IPS DF 6.9 (cell line): Measurements from ENCODE around the gene BRWD1.
"Not testable (repeated sequence)": the region's sequence is repeated elsewhere in the genome, so short reads cannot be mapped to it uniquely, and the experiment has no call there.

Experiments used
- DNase-seq: peaks from one replicate; pipeline ENCODE4 v3.0.0-alpha.2; 2013; ENCODE audit warnings: low read depth, low spot score
- H3K27ac ChIP-seq: one replicate; pipeline ENCODE4 v1.5.1; 2013; ENCODE audit warnings: low read length, control low read depth
- H3K27me3 ChIP-seq: 2 replicates; pipeline ENCODE4 v1.6.1; 2013; ENCODE audit warnings: mild to moderate bottlenecking, low read length; ENCODE audit not compliant: control insufficient read depth, insufficient read depth
- H3K36me3 ChIP-seq: 2 replicates; pipeline ENCODE4 v1.6.1; 2013; ENCODE audit warnings: low read length; ENCODE audit not compliant: control insufficient read depth, insufficient read depth
- H3K4me1 ChIP-seq: 2 replicates; pipeline ENCODE4 v1.6.1; 2013; ENCODE audit warnings: low read length; ENCODE audit not compliant: control insufficient read depth, insufficient read depth
- H3K4me3 ChIP-seq: 2 replicates; pipeline ENCODE4 v1.5.1; 2013; ENCODE audit warnings: mild to moderate bottlenecking, low read length
- H3K9me3 ChIP-seq: 2 replicates; pipeline ENCODE4 v1.6.1; 2013; ENCODE audit warnings: low read length, inconsistent platforms; ENCODE audit not compliant: control insufficient read depth, insufficient read depth
- WGBS: extraction: QIAGEN DNeasy Blood & Tissue Kit; methylation state at CpG from one replicate; pipeline ENCODE4 v1.1.7; 2013; ENCODE audit warnings: mixed read lengths, missing lambda C conversion rate; ENCODE audit not compliant: insufficient read length, insufficient coverage; 5-methylcytosine and 5-hydroxymethylcytosine counted together

Gene BRWD1

DNA sequence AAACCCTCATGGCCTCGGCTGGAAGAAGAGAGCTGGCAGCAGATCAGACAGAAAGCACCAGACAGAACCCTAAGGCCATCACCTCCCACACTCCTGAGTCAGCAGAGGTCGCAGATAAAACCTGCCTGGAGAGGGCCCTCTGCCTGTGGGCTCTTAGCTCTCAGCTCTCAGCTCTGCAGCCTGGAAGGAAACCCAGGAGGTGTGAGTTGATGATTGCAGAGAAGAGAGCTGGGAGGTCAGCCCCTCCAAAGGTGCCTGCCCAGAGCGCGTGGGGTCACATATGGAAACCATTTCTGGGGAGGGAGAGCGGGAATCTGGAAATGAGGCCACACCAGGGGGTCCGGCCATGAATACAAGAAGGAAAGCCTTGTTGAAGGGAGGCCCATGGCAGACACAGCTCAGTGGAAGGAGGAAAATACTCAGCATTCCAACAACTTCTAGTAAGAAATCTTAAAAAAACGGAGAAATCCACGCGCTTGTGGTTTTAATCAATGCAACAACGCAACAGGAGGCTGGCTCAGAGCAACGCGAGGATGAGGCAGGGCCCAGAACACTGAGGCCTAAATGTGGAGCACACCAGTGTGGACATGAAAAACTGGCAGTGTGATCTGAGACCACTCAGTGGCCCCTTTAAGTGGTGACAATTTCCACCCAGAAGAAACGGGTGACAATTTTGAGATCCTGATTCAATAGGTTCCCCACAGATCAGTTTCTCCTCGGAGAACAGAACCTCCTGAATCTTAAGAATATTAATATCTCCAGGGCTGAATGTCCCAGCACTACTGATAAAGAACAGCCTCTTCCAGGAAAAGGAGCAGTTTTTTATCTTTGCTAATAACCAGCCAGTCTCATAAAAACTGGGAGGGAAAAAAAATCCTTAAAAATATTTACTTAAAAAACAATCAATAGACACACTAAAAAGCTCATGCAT lies 175.9 kb downstream of the BRWD1 start:
- Histone ChIP-seq H3K36me3 (no peaks in the 10 kb centered on the region), H3K27me3 (no peaks in the 10 kb centered on the region), H3K4me1 (peaks cover 3% of the 10 kb centered on the region; the same call in 1 of the 2 replicates), H3K4me3 (no peak overlapping the region), H3K9me3 (no peaks in the 10 kb centered on the region), H3K27ac (no peak overlapping the region)
- WGBS, result no CpG with 5 or more reads among the region's 14 CpGs
- DNase-seq, result no peak

DNA sequence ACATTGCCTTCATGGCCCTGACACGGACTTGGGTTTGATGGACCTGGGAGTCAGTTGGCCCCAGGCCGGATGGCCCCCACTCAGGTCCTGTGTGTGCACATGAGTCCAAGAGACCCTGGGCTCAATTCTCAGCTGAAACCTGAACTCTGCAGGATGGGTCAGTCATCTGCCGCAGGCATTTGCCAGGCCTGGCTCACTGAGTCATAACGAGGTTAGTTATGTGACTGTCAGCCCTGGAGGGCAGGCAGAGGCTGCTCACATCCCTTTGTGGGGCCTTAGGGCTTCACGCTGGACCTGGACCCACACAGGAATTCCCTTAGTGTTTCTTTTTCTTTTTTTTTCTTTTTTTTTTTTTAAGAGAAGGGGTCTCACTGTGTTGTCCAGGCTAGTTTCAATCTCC lies 176.7 kb downstream of the BRWD1 start:
- Histone ChIP-seq H3K4me3 (no peak overlapping the region), H3K9me3 (no peaks in the 10 kb centered on the region), H3K27me3 (no peaks in the 10 kb centered on the region), H3K4me1 (peaks cover 3% of the 10 kb centered on the region; the same call in 1 of the 2 replicates), H3K27ac (no peak overlapping the region), H3K36me3 (no peaks in the 10 kb centered on the region)
- WGBS, result no CpG with 5 or more reads among the region's 5 CpGs
- no peak for DNase-seq

DNA sequence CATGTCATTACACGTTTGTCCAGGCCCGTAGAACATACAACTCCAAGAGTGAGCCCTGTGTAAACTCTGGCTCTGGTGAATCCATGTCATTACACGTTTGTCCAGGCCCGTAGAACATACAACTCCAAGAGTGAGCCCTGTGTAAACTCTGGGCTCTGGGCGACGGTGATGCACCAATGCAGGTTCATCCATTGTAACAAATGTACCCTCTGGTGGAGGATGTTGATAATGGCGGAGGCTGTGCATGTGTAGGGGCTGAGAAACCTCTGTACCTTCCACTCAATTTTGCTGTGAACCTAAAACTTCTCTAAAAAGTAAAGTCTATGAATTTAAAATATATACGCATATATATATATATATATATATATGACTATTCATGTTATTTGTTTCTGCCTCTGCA lies 177.3 kb downstream of the BRWD1 start:
- not testable (repeated sequence) for H3K4me1 ChIP-seq, DNase-seq, H3K9me3 ChIP-seq, H3K27ac ChIP-seq, H3K27me3 ChIP-seq, H3K36me3 ChIP-seq, H3K4me3 ChIP-seq
- WGBS, result no CpG with 5 or more reads among the region's 8 CpGs

DNA sequence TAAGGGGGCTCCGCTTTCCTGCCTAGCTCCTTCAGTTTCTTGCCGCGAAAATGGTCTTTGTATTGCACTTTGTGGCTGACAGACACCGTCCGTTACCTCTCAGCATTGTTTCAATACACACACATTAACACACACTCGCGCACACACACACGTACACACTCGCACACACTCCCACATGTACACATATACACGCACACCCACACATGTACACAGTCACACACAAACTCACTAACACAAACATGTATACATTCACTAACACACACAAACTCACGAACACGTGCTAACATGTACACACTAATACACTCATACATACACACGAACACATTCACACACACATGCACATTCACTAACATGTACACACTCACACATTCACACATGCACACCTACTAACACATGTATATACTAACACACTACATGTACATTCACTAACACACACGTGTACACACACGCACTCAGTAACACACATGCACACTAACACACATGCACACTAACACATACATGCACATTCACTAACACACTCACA lies 179.1 kb downstream of the BRWD1 start:
- Histone ChIP-seq H3K27me3 (no peaks in the 10 kb centered on the region), H3K36me3 (no peaks in the 10 kb centered on the region), H3K27ac (no peak overlapping the region), H3K9me3 (no peaks in the 10 kb centered on the region), H3K4me3 (no peak overlapping the region), H3K4me1 (peaks cover 3% of the 10 kb centered on the region; the same call in 1 of the 2 replicates)
- 100% methylated on average over 9 of the region's 15 CpGs for WGBS
- no peak for DNase-seq
